Breast epithelium (tissue), 3 donors: ENCODE measurements around the gene TBC1D1.

Experiments
- POLR2A ChIP-seq: fragments of 450-650 bp; IDR thresholded peaks from one replicate; pipeline ENCODE4 v1.6.1; 2016; ENCODE audit warnings: antibody characterized with exemption, mild to moderate bottlenecking, moderate library complexity
- POLR2AphosphoS5 ChIP-seq, 3 donors: sonication (generic); formaldehyde crosslinking; IDR thresholded peaks; one replicate each; pipeline ENCODE4 v1.6.1; 2017; ENCODE audit warnings: antibody characterized with exemption in 3 of 3
- TF ChIP-seq, protein P1 (sequence below), 3 donors: fragments of 450-650 bp; IDR thresholded peaks; one replicate each; pipeline ENCODE4 v1.5.1; 2016 to 2017; ENCODE audit warnings: antibody characterized with exemption in 3 of 3, mild to moderate bottlenecking in 3 of 3, moderate library complexity in 3 of 3

DNA sequence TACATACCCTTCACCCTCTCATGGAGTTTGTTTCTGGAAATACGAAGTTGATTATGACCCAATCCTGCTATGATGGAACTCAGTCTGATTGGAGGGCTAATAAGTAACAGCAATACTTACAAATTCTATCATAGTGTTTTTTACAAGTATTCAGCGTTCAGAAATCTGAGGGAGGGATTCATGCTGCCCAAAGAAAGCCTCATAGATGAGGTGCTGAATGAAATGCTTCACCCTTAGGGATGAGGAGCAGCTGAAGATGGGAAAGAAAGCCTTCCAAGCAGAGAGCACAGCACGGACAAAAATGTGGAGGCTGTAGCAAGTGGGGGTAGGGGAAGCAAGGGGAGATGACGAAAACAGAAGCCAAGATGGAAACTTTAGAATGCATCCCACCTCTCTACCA is 27.9 kb upstream of the TBC1D1 start:
- TF ChIP-seq, protein P1, sequence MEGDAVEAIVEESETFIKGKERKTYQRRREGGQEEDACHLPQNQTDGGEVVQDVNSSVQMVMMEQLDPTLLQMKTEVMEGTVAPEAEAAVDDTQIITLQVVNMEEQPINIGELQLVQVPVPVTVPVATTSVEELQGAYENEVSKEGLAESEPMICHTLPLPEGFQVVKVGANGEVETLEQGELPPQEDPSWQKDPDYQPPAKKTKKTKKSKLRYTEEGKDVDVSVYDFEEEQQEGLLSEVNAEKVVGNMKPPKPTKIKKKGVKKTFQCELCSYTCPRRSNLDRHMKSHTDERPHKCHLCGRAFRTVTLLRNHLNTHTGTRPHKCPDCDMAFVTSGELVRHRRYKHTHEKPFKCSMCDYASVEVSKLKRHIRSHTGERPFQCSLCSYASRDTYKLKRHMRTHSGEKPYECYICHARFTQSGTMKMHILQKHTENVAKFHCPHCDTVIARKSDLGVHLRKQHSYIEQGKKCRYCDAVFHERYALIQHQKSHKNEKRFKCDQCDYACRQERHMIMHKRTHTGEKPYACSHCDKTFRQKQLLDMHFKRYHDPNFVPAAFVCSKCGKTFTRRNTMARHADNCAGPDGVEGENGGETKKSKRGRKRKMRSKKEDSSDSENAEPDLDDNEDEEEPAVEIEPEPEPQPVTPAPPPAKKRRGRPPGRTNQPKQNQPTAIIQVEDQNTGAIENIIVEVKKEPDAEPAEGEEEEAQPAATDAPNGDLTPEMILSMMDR (IDR thresholded peaks at IDR 0.05) = no peak
- TF ChIP-seq POLR2A = no peak
- TF ChIP-seq POLR2AphosphoS5 (IDR thresholded peaks at IDR 0.05) = no peak
